Neural crest cell (in vitro differentiated cells): ENCODE data around the gene GGN. TPM values are rescaled to one million over a fixed set of nuclear protein-coding genes. Genes with fewer than 3 reads are reported as not detected.

Experiments
- DNase-seq: peaks from one replicate; pipeline ENCODE4 v3.0.0; 2021; ENCODE audit warnings: low read depth, mixed read lengths, low spot score
- H3K27ac Mint-ChIP-seq: one replicate; pipeline ENCODE4 v1.8.0; 2021; ENCODE audit warnings: mild to moderate bottlenecking, mixed read lengths; ENCODE audit not compliant: unreplicated experiment
- H3K27me3 Mint-ChIP-seq: 2 replicates; pipeline ENCODE4 v1.8.0; 2021; ENCODE audit warnings: low read depth, mild to moderate bottlenecking, mixed read lengths
- H3K36me3 Mint-ChIP-seq: 2 replicates; pipeline ENCODE4 v1.8.0; 2021; ENCODE audit warnings: low read depth, mild to moderate bottlenecking, mixed read lengths
- H3K4me1 Mint-ChIP-seq: 2 replicates; pipeline ENCODE4 v1.8.0; 2021; ENCODE audit warnings: mixed read lengths
- H3K4me3 Mint-ChIP-seq: one replicate; pipeline ENCODE4 v1.8.0; 2021; ENCODE audit warnings: mild to moderate bottlenecking, mixed read lengths
- H3K9me3 Mint-ChIP-seq: 2 replicates; pipeline ENCODE4 v1.8.0; 2021; ENCODE audit warnings: mixed read lengths
- total RNA-seq: library from RNA; stranded (reverse); gene quantifications from 2 replicates; pipeline ENCODE4 v1.2.1, GENCODE V29; 2021
- TF ChIP-seq, protein P1 (sequence below): fragments of 200-600 bp; sonication (generic); conservative IDR thresholded peaks from 2 replicates; pipeline ENCODE4 v1.5.0; 2021; ENCODE audit warnings: antibody characterized with exemption, mild to moderate bottlenecking

GGN gene
- total RNA-seq, 1 donor from 2014 or later: 1.4 TPM

- H3K4me1 Mint-ChIP-seq: peaks cover 9% of the 10 kb centered on the region
- H3K27me3 Mint-ChIP-seq: peaks cover 69% of the 10 kb centered on the region
- H3K9me3 Mint-ChIP-seq: no peaks in the 10 kb centered on the region
- DNase-seq: no peak
- H3K27ac Mint-ChIP-seq: no peak overlapping the region
- TF ChIP-seq, protein P1, sequence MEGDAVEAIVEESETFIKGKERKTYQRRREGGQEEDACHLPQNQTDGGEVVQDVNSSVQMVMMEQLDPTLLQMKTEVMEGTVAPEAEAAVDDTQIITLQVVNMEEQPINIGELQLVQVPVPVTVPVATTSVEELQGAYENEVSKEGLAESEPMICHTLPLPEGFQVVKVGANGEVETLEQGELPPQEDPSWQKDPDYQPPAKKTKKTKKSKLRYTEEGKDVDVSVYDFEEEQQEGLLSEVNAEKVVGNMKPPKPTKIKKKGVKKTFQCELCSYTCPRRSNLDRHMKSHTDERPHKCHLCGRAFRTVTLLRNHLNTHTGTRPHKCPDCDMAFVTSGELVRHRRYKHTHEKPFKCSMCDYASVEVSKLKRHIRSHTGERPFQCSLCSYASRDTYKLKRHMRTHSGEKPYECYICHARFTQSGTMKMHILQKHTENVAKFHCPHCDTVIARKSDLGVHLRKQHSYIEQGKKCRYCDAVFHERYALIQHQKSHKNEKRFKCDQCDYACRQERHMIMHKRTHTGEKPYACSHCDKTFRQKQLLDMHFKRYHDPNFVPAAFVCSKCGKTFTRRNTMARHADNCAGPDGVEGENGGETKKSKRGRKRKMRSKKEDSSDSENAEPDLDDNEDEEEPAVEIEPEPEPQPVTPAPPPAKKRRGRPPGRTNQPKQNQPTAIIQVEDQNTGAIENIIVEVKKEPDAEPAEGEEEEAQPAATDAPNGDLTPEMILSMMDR: no peak
- H3K4me3 Mint-ChIP-seq: peak overlapping the region; percentile 85
- H3K36me3 Mint-ChIP-seq: no peaks in the 10 kb centered on the region
These were observed 27.5 kb downstream of the GGN start for GRCh38 chr19:38360351-38360750.

DNA sequence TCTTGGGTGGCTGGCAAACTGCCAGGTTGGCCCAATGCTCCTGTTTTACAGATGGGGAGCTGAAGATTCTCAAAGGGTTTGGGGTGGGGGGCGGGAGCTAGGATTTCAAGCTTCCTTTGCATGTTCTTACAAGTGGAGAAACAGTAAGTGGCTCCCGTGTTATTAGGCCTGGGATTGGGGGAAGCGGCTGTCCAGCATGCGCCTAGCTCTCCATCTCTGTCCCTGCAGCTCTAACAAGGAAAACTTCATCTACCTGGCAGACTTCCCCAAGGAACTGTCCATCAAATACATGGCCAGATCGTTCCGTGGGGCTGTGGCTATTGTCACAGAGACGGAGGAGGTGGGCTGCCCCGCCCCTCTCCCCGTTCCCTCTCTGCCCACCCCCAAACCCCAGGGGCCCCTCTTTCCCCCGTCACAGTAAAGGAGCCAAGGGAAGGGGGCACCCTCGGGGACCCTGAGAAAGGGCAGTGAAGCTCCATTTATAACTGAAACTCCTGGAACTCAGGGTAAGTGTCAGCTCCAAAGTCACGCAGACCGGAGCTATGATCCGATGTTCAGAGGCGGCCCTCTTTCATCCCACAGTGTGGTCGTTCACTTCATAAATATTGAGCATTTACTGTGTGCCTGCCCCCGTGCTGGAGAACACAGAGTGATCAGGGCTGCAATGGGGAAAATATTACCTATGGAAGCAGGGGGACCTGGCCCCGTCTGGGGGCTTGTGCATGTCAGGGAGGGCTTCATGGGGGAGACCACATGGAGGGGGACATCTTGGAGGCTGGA lies 28.4 kb downstream of the GGN start:
- Mint-ChIP-seq H3K36me3 (no peaks in the 10 kb centered on the region), H3K27me3 (peaks cover 72% of the 10 kb centered on the region), H3K27ac (no peak overlapping the region), H3K4me3 (peak overlapping the region; percentile 36), H3K4me1 (peaks cover 9% of the 10 kb centered on the region), H3K9me3 (no peaks in the 10 kb centered on the region)
- TF ChIP-seq, protein P1: no peak
- DNase-seq: no peak

- DNase-seq: no peak
- no peak overlapping the region for H3K27ac Mint-ChIP-seq
- H3K27me3 Mint-ChIP-seq: peaks cover 74% of the 10 kb centered on the region
- H3K4me3 Mint-ChIP-seq: no peak overlapping the region
- H3K36me3 Mint-ChIP-seq: no peaks in the 10 kb centered on the region
- H3K9me3 Mint-ChIP-seq: no peaks in the 10 kb centered on the region
- peaks cover 9% of the 10 kb centered on the region for H3K4me1 Mint-ChIP-seq
- TF ChIP-seq, protein P1: no peak
These were observed 29.8 kb downstream of the GGN start for GRCh38 chr19:38358071-38358470.

DNA sequence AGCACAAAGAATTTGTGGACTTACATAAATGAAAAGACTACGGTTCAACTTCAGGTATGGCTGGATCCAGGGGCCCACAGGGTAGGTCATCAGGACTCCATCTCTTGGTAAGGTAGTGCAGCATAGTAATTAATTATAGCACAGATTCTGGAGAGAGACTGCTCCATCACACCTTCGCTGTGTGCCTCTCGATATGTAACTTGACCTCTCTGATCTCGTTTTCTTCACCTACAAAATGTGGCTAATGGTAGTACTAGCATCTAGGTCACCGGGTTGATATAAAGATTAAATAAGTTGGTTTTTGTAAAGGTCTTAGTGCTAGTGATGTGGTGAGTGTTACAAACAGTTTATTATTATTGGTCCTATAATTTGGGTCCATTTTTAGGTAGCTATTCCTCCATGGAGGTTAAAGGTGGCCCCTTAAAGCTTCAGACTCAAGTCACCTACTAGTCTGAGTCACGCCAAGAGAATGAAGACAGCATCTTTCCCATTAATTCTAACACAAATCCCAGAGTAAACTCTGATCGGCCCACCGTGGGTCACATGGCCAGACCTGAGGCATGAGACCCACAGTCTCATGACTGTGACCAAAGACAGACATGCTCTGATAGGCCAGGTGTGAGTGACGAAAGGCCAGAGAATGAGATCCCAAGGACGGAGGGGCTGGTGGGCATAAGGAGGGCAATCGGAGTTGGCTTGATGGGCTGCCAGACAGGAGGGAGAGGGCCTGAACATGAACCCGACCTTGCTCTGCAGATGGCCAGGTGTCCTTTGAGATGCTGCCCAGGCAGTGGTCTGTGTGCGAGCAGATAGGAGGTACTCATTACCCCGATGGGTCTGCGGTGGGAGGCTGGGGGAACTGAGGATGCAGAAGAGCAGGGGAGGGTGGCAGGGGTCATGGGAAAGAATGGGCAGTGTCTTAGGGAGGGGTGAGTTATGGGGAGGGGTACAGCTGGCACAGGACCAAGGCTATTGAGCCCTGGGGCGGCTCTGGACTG lies 31.8 kb downstream of the GGN start:
- Mint-ChIP-seq H3K4me1 (peaks cover 5% of the 10 kb centered on the region), H3K4me3 (peak overlapping the region; percentile 54), H3K9me3 (no peaks in the 10 kb centered on the region), H3K27ac (no peak overlapping the region), H3K27me3 (peaks cover 59% of the 10 kb centered on the region), H3K36me3 (no peaks in the 10 kb centered on the region)
- no peak for DNase-seq
- TF ChIP-seq, protein P1: no peak

DNA sequence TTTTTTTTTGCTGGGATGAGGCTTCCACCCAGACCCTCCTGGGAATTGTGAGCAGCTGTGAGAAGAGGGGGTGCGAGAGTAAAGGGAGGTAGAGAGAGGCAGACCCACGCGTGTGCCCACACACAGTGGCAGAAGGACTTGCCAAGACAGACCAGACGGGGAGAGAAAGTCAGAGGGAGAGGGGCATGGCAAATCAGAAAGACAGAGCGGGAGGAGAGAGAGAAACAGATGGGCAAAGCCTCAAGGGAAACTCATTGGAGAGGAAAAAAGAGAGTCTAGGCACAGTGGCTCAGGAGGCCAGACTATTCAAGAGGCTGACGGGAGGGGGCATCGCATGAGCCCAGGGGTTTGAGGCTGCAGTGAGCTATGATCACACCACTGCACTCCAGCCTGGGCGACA lies 35.2 kb downstream of the GGN start:
- Mint-ChIP-seq H3K9me3 (no peaks in the 10 kb centered on the region), H3K36me3 (no peaks in the 10 kb centered on the region), H3K4me3 (no peak overlapping the region), H3K4me1 (no peaks in the 10 kb centered on the region), H3K27ac (no peak overlapping the region), H3K27me3 (peaks cover 25% of the 10 kb centered on the region)
- TF ChIP-seq, protein P1: no peak
- no peak for DNase-seq
